Left lung (tissue), 10 donors: ENCODE measurements around the gene LRRC41. TPM values are rescaled to one million over a fixed set of nuclear protein-coding genes. Genes with fewer than 3 reads are reported as not detected.

Experiments
- ATAC-seq: fragments of 200-7000 bp; cut with Tn5 transposase; one replicate; pipeline ENCODE4 v1.9.1; 2020; ENCODE audit warnings: moderate library complexity
- DNase-seq, 4 donors: peaks; one replicate each; pipeline ENCODE4 v3.0.0-alpha.2; 2013 to 2020
- H3K27ac ChIP-seq, 2 donors: fragments of 200-600 bp; sonication (generic) in 1 of 2; one replicate each; pipeline versions ENCODE4 v1.5.0 to v1.8.0; 2020 to 2021
- H3K27me3 ChIP-seq, 2 donors: fragments of 200-600 bp; sonication (generic) in 1 of 2; one replicate each; pipeline versions ENCODE4 v1.5.0 to v1.8.0; 2020 to 2021
- H3K36me3 ChIP-seq, 2 donors: fragments of 200-600 bp; sonication (generic) in 1 of 2; one replicate each; pipeline versions ENCODE4 v1.5.0 to v1.8.0; 2020 to 2021
- H3K4me1 ChIP-seq, 2 donors: fragments of 200-600 bp; one replicate each; pipeline ENCODE4 v1.8.0; 2021
- H3K4me3 ChIP-seq, 2 donors: fragments of 200-600 bp; sonication (generic) in 1 of 2; one replicate each; pipeline versions ENCODE4 v1.5.0 to v1.8.0; 2020 to 2021; ENCODE audit warnings: mild to moderate bottlenecking in 1 of 2
- H3K9me3 ChIP-seq, 2 donors: fragments of 200-600 bp; sonication (generic) in 1 of 2; one replicate each; pipeline versions ENCODE4 v1.5.0 to v1.8.0; 2020 to 2021
- CTCF ChIP-seq, 2 donors: fragments of 200-600 bp; sonication (generic) in 1 of 2; IDR thresholded peaks; one replicate each; pipeline versions ENCODE4 v1.5.0 to v1.8.0; 2021; ENCODE audit warnings: antibody characterized with exemption in 2 of 2
- intact Hi-C, 2 donors: fragments of 100-400 bp; cut with DNase I; formaldehyde crosslinking; loops; one replicate each; pipeline versions ENCODE4 v1.11.2 to v1.14.2; 2022
- polyA plus RNA-seq, 6 donors: library from polyadenylated mRNA; unstranded; fragments of 120-200 nt; gene quantifications; one replicate each; pipeline ENCODE4 v1.2.1, GENCODE V29; 2013; ENCODE audit not compliant: insufficient read length in 6 of 6
- total RNA-seq, 2 donors: library from RNA; stranded (reverse); fragmentation: NEBNext Ultra II Directional; extraction: Animal tissue kit (Norgen Biotek cat#: 25700); gene quantifications; one replicate each; pipeline ENCODE4 v1.2.1, GENCODE V29; 2021
- donor health status: DM: no; HTN: yes; CAD: no.
- donor health status: DM: no; HTN: no; CAD: no.

Gene LRRC41
- total and polyA plus RNA-seq, 8 donors = 54.6 to 88.8 (median 78.0) TPM

GRCh38 chr1:46288485-46289133 lies 14.8 kb downstream of the LRRC41 start:
- Histone ChIP-seq H3K36me3 (peaks cover 0 to 62% of the 10 kb centered on the region in 2 donors), H3K27ac (peak overlapping the region; percentile 43 to 54), H3K4me1 (peaks cover 9 to 24% of the 10 kb centered on the region in 2 donors), H3K9me3 (no peaks in the 10 kb centered on the region), H3K4me3 (no peak overlapping the region), H3K27me3 (no peaks in the 10 kb centered on the region)
- ATAC-seq = peak; percentile 88
- peak in 2 of 4 donors; percentile 10 to 38 for DNase-seq
- TF ChIP-seq CTCF (IDR thresholded peaks at IDR 0.05) = no peak
- intact Hi-C loops = no loop called here

GRCh38 chr1:46285730-46286477 lies 17.5 kb downstream of the LRRC41 start:
- Histone ChIP-seq H3K36me3 (peaks cover 0 to 60% of the 10 kb centered on the region in 2 donors), H3K4me1 (peaks cover 9 to 24% of the 10 kb centered on the region in 2 donors), H3K9me3 (no peaks in the 10 kb centered on the region), H3K27me3 (no peaks in the 10 kb centered on the region), H3K4me3 (no peak overlapping the region), H3K27ac (no peak overlapping the region)
- intact Hi-C loops = no loop called here
- DNase-seq = peak in 1 of 4 donors; percentile 68
- ATAC-seq = no peak
- TF ChIP-seq CTCF (IDR thresholded peaks at IDR 0.05) = no peak

- Histone ChIP-seq H3K36me3 (peaks cover 0 to 68% of the 10 kb centered on the region in 2 donors), H3K27ac (no peak overlapping the region), H3K9me3 (no peaks in the 10 kb centered on the region), H3K27me3 (no peaks in the 10 kb centered on the region), H3K4me3 (no peak overlapping the region), H3K4me1 (peaks cover 9 to 24% of the 10 kb centered on the region in 2 donors)
- TF ChIP-seq CTCF (IDR thresholded peaks at IDR 0.05) = no peak
- ATAC-seq (no peak), DNase-seq (no peak)
- intact Hi-C loops = no loop called here
Observed at GRCh38 chr1:46284597-46285564, 18.5 kb downstream of the LRRC41 start.

GRCh38 chr1:46284058-46284457 lies 19.4 kb downstream of the LRRC41 start:
- DNase-seq = no peak
- no peak for ATAC-seq
- Histone ChIP-seq H3K27ac (no peak overlapping the region), H3K4me1 (peaks cover 7 to 16% of the 10 kb centered on the region in 2 donors), H3K4me3 (no peak overlapping the region), H3K36me3 (peaks cover 0 to 70% of the 10 kb centered on the region in 2 donors), H3K27me3 (no peaks in the 10 kb centered on the region), H3K9me3 (no peaks in the 10 kb centered on the region)
- intact Hi-C loops = no loop called here
- TF ChIP-seq CTCF (IDR thresholded peaks at IDR 0.05) = no peak
